Neural cell (in vitro differentiated cells): ENCODE data around the gene PNPLA7. TPM values are rescaled to one million over a fixed set of nuclear protein-coding genes. Genes with fewer than 3 reads are reported as not detected.

Source experiments
- H2AFZ ChIP-seq: fragments of 200-600, 300-800 bp; sonication (generic), shearing (Covaris generic); 2 replicates; pipeline ENCODE4 v1.6.0; 2014; ENCODE audit warnings: low read depth, mild to moderate bottlenecking, antibody characterized with exemption, low read length, moderate library complexity
- H3F3A ChIP-seq: fragments of 200-600 bp; shearing (Covaris generic); 2 replicates; pipeline ENCODE4 v1.6.1; 2016; ENCODE audit warnings: mild to moderate bottlenecking, moderate library complexity, mixed read lengths, antibody characterized with exemption, low read length; ENCODE audit not compliant: insufficient read depth, poor library complexity, severe bottlenecking
- H3K27ac ChIP-seq: fragments of 200-600, 300-800 bp; sonication (generic), shearing (Covaris generic); 2 replicates; pipeline ENCODE4 v1.5.1; 2014; ENCODE audit warnings: mild to moderate bottlenecking, low read length, moderate library complexity
- H3K27me3 ChIP-seq: fragments of 300-800, 200-600 bp; sonication (generic), shearing (Covaris generic); 2 replicates; pipeline ENCODE4 v1.6.0; 2014; ENCODE audit warnings: mild to moderate bottlenecking, low read depth, low read length, moderate library complexity; ENCODE audit not compliant: insufficient read depth
- H3K36me3 ChIP-seq: fragments of 300-800, 200-600 bp; sonication (generic), shearing (Covaris generic); 2 replicates; pipeline ENCODE4 v1.5.1; 2014; ENCODE audit warnings: mild to moderate bottlenecking, antibody characterized with exemption, low read length, moderate library complexity; ENCODE audit not compliant: insufficient read depth
- H3K4me2 ChIP-seq: fragments of 300-800, 200-600 bp; sonication (generic), shearing (Covaris generic); 2 replicates; pipeline ENCODE4 v1.6.0; 2014; ENCODE audit warnings: mild to moderate bottlenecking, low read length
- H3K4me3 ChIP-seq: fragments of 300-800, 200-600 bp; sonication (generic), shearing (Covaris generic); 2 replicates; pipeline ENCODE4 v1.5.1; 2014; ENCODE audit warnings: mild to moderate bottlenecking, low read length, moderate library complexity
- H3K79me2 ChIP-seq: fragments of 200-600 bp; shearing (Covaris generic); replicated peaks from 2 replicates; pipeline ENCODE4 v1.6.0; 2014; ENCODE audit warnings: mild to moderate bottlenecking, low read length, moderate library complexity; ENCODE audit not compliant: insufficient read depth
- H3K9ac ChIP-seq: fragments of 300-800, 200-600 bp; sonication (generic), shearing (Covaris generic); 2 replicates; pipeline ENCODE4 v1.6.1; 2016; ENCODE audit warnings: mild to moderate bottlenecking, low read length, mixed read lengths
- H3K9me2 ChIP-seq: fragments of 200-600 bp; shearing (Covaris generic); 2 replicates; pipeline ENCODE4 v1.6.1; 2016; ENCODE audit warnings: mild to moderate bottlenecking, low read length, mixed read lengths; ENCODE audit not compliant: insufficient read depth
- H3K9me3 ChIP-seq: fragments of 200-600, 300-800 bp; sonication (generic), shearing (Covaris generic); 2 replicates; pipeline ENCODE4 v1.6.1; 2016; ENCODE audit warnings: mild to moderate bottlenecking, mixed run types, low read length, moderate library complexity, mixed read lengths
- H4K20me1 ChIP-seq: fragments of 200-600 bp; shearing (Covaris generic); 2 replicates; pipeline ENCODE4 v1.6.1; 2016; ENCODE audit warnings: mild to moderate bottlenecking, mixed run types; ENCODE audit not compliant: insufficient read depth
- CTCF ChIP-seq: fragments of 450-650 bp; IDR thresholded peaks from 2 replicates; pipeline ENCODE4 v1.5.1; 2014; ENCODE audit warnings: antibody characterized with exemption, mild to moderate bottlenecking, moderate library complexity; ENCODE audit not compliant: poor library complexity, severe bottlenecking
- EP300 ChIP-seq: fragments of 450-650 bp; conservative IDR thresholded peaks from 2 replicates; pipeline ENCODE4 v1.6.1; 2014; ENCODE audit warnings: antibody characterized with exemption, mild to moderate bottlenecking, moderate library complexity; ENCODE audit not compliant: poor library complexity, severe bottlenecking
- EZH2 ChIP-seq: fragments of 200-600, 300-800 bp; shearing (Covaris generic), sonication (generic); IDR thresholded peaks from 2 replicates; pipeline ENCODE4 v1.6.1; 2014; ENCODE audit warnings: antibody characterized with exemption, low read length, borderline replicate concordance, mild to moderate bottlenecking; ENCODE audit not compliant: insufficient read depth, poor library complexity, severe bottlenecking
- MXI1 ChIP-seq: fragments of 450-650 bp; conservative IDR thresholded peaks from 2 replicates; pipeline ENCODE4 v1.6.1; 2014; ENCODE audit warnings: antibody characterized with exemption, mild to moderate bottlenecking; ENCODE audit not compliant: poor library complexity, severe bottlenecking
- POLR2AphosphoS5 ChIP-seq: IDR thresholded peaks from 2 replicates; pipeline ENCODE4 v1.6.1; 2012
- RAD21 ChIP-seq: fragments of 450-650 bp; conservative IDR thresholded peaks from 2 replicates; pipeline ENCODE4 v1.6.1; 2014; ENCODE audit warnings: antibody characterized with exemption, mild to moderate bottlenecking, moderate library complexity
- REST ChIP-seq: IDR thresholded peaks from 2 replicates; pipeline ENCODE4 v1.6.1; 2012; ENCODE audit warnings: borderline replicate concordance
- SMC3 ChIP-seq: fragments of 450-650 bp; conservative IDR thresholded peaks from 2 replicates; pipeline ENCODE4 v1.6.1; 2014; ENCODE audit warnings: antibody characterized with exemption, mild to moderate bottlenecking, moderate library complexity; ENCODE audit not compliant: poor library complexity
- TAF1 ChIP-seq: IDR thresholded peaks from 2 replicates; pipeline ENCODE4 v1.6.1; 2012; ENCODE audit warnings: low read depth
- polyA plus RNA-seq: library from polyadenylated mRNA; depleted of rRNA; stranded (reverse); fragments of >200 nt; gene quantifications from 2 replicates; pipeline ENCODE4 v1.2.3, GENCODE V29; 2014

The PNPLA7 gene
- polyA plus RNA-seq, 1 donor from 2014 or later: 0.72 TPM

GRCh38 chr9:137558127-137558526 is 7.9 kb upstream of the PNPLA7 start (continued):
- TF ChIP-seq REST: no peak

GRCh38 chr9:137556069-137556838 is 6.1 kb upstream of the PNPLA7 start:
- Histone ChIP-seq H3K27me3 (no peaks in the 10 kb centered on the region), H3K9me3 (no peaks in the 10 kb centered on the region), H3K36me3 (no peaks in the 10 kb centered on the region), H2AFZ (no peak overlapping the region), H3K4me3 (no peak overlapping the region), H3K9ac (no peak overlapping the region), H3K9me2 (no peaks in the 10 kb centered on the region), H3F3A (no peaks in the 10 kb centered on the region), H3K27ac (no peak overlapping the region), H3K4me2 (no peak overlapping the region), H3K79me2 (no peaks in the 10 kb centered on the region), H4K20me1 (no peaks in the 10 kb centered on the region)
- TF ChIP-seq REST: no peak
- no peak for TF ChIP-seq EP300
- no peak for TF ChIP-seq MXI1
- no peak for TF ChIP-seq CTCF
- TF ChIP-seq RAD21: no peak
- TF ChIP-seq SMC3: no peak
- no peak for TF ChIP-seq POLR2AphosphoS5
- TF ChIP-seq TAF1: no peak
- TF ChIP-seq EZH2: no peak
